HG03159 (cell line): ENCODE measurements around the gene GRHL1.
"Not testable (repeated sequence)": the region's sequence is repeated elsewhere in the genome, so short reads cannot be mapped to it uniquely, and the experiment has no call there.

Experiments used
- ATAC-seq: cut with Tn5 transposase; IDR thresholded peaks from one replicate; pipeline ENCODE4 v1.9.1; 2021; ENCODE audit warnings: mild to moderate bottlenecking, moderate library complexity; ENCODE audit not compliant: unreplicated experiment

The GRHL1 gene

DNA sequence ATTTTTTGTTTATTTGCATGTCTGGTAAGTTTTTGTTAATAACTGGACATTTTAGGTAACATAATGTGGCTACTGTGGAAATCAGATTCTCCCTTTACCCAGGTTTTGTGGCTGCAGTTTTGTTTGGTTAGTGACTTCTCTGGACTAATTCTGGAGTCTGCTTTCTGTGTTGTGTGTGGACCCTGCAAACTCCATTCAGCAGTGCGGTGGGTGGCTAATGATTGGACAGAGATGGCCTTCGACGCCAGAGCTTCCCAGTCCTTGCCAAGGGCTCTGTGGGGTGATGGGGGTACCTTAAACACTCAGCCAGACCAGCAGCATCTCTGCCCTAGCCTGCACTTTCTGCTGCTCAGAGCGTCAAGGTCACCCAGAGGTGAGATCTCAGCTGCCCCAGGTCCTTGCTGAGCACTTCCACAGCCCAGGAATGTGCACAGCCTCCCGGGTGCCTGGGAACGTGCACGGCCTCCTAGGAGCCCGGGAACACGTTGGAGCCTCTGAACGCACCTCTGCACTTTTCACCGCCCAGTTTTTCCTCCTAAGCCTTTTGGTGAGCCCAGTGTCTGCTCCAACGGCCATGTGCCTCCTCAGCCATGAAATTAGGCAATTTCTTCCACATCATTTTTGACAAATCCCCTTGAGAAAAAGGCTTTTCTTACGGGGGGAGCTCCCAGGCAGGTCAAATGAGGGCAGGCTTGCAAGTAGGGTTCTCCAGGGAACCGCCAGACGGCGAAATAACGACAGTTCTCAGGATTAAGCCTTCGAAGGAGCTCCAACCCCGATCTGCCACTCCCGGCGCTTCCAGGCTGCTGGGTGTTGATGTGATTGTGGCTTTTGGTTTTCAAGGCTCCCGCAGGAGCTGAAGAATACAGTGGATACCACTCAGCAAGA is 56.7 kb downstream of the GRHL1 start:
- ATAC-seq: no peak

DNA sequence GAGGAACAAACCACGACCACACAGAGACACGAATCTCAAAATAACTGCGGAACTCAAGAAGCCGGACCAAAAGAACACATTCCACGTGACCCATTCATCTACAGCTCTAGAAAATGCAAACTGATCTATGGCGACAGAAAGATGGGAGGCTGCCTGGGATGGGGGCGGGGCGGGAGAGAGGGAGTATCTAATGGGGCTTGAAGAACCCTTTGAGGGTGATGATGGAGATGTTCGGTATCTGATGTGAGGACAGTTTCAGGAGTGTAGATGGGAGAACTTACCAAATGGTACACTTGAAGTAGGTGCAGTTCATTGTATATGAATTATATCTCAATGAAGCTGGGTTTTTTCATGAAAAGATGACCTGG is 57.3 kb downstream of the GRHL1 start:
- no peak for ATAC-seq

DNA sequence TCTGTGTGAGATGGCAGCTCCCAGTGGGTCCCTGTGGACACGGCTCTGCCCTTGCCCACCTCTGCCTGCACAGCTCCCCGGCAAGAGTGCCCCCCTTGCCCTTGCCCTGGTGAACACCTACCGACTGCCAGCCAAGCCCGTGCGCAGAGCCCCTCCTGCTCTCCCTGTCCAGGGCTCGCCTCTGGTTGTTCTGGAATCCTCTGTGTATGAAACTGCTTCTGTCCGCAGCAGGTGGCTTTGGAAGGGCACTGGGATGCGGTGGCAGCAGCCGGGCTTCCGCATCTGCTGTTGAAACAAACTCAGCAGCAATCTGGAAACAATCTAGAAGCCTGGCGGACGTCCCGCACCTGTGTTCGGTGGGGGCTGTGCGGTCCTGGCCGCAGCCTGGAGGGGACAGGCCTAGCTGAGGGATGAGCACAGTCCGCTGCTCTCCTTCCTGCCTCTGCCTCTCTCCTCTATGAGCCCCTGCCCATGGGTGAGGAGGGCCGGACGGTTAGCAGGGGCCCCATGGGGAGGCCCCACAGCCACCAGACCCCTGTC is 57.8 kb downstream of the GRHL1 start:
- ATAC-seq: no peak

DNA sequence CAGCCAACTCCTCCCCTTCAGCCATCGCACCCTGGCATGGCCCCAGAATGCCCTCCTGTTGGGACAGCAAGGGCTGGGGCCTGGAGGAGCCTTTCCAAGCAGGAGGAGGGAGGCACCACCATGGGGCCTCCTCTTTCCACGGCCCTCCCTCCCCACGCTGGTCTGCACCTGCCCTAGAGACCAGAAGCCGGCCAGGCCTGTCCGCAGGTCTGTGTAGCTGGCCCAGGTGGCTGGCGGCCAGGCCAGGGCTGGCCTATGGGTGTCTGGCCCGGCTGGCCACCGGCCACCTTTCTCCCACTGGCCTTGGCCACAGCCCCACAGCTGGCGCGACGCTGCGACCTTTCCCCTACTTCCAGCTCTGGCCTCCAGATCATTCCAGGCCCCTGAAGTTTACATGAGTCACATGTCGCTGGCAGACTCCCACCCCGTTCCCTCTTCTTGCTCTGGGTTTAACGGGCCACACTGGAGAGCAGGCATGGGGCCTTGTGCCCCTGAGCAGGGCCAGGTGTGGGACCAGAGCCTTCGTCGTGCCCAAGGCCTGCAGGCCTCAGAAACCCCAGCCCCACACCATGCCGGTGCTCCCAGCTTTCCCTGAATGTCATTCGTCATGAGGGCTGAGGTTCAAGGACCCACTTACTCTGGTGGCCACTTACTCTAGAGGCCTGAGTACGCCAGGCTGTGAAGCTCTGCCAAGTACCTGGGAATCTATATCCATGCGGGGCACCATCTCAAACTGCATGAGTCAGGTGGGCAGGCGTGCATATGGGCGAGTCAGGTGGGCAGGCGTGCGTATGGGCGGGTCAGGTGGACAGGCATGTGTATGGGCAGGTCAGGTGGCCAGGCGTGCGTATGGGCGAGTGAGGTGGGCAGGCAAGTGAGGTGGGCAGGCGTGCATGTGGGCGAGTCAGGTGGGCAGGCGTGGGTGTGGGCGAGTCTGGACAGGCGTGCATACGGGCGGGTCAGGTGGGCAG is 58.6 kb downstream of the GRHL1 start:
- no peak for ATAC-seq

DNA sequence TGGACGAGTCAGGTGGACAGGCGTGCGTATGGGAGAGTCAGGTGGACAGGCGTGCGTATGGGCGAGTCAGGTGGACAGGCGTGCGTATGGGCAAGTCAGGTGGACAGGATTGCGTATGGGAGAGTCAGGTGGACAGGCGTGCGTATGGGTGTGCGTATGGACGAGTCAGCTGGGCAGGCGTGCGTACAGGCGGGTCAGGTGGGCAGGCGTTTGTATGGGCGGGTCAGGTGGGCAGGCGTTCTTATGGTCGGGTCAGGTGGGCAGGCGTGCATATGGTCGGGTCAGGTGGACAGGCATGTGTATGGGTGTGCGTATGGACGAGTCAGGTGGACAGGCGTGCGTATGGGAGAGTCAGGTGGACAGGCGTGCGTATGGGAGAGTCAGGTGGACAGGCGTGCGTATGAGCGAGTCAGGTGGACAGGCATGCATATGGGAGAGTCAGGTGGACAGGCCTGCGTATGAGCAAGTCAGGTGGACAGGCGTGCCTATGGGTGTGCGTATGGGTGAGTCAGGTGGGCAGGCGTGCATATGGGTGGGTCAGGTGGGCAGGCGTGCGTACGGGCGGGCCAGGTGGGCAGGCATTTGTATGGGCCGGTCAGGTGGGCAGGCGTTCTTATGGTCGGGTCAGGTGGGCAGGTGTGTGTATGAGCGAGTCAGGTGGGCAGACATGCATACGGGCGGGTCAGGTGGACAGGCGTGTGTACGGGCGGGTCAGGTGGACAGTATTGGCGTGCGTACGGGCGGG is 59.5 kb downstream of the GRHL1 start:
- ATAC-seq: not testable (repeated sequence)

DNA sequence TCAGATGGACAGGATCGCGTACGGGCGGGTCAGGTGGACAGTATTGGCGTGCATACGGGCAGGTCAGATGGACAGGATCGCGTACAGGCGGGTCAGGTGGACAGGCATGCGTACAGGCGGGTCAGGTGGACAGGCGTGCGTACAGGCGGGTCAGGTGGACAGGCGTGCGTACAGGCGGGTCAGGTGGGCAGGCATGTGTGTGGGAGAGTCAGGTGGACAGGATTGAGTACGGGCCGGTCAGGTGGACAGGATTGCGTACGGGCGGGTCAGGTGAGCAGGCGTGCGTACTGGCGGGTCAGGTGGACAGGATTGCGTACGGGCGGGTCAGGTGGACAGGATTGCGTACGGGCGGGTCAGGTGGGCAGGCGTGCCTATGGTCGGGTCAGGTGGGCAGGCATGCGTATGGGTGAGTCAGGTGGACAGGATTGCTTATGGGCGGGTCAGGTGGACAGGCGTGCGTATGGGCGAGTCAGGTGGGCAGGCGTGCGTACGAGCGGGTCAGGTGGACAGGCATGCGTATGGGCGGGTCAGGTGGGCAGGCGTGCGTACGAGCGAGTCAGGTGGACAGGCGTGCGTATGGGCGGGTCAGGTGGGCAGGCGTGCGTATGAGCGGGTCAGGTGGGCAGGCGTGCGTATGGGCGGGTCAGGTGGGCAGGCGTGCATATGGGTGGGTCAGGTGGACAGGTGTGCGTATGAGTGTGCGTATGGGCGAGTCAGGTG is 60.3 kb downstream of the GRHL1 start:
- not testable (repeated sequence) for ATAC-seq

DNA sequence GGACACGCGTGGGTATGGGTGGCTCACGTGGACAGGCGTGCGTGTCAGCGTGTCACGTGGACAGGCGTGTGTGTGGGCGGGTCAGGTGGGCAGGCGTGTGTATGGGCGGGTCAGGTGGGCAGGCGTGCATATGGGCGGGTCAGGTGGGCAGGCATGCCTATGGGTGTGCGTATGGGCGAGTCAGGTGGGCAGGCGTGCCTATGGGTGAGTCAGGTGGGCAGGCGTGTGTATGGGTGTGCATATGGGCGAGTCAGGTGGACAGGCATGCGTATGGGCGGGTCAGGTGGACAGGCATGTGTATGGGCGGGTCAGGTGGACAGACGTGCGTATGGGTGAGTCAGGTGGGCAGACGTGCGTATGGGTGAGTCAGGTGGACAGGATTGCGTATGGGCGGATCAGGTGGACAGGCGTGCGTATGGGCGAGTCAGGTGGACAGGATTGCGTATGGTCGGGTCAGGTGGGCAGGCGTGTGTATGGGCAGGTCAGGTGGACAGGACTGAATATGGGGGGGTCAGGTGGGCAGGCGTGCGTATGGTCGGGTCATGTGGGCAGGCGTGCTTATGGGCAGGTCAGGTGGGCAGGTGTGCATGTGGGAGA is 61.0 kb downstream of the GRHL1 start:
- not testable (repeated sequence) for ATAC-seq

DNA sequence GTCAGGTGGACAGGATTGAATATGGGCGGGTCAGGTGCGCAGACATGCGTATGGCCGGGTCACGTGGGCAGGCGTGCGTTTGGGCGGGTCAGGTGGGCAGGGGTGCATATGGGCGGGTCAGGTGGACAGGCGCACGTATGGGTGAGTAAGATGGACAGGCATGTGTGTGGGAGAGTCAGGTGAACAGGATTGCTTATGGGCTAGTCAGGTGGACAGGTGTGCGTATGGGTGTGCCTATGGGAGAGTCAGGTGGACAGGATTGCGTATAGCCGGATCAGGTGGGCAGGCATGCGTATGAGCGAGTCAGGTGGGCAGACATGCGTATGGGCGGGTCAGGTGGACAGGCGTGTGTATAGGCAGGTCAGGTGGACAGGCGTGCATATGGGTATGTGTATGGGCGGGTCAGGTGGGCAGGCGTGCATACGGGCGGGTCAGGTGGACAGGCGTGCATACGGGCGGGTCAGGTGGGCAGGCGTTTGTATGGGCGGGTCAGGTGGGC is 61.5 kb downstream of the GRHL1 start:
- ATAC-seq: no peak

DNA sequence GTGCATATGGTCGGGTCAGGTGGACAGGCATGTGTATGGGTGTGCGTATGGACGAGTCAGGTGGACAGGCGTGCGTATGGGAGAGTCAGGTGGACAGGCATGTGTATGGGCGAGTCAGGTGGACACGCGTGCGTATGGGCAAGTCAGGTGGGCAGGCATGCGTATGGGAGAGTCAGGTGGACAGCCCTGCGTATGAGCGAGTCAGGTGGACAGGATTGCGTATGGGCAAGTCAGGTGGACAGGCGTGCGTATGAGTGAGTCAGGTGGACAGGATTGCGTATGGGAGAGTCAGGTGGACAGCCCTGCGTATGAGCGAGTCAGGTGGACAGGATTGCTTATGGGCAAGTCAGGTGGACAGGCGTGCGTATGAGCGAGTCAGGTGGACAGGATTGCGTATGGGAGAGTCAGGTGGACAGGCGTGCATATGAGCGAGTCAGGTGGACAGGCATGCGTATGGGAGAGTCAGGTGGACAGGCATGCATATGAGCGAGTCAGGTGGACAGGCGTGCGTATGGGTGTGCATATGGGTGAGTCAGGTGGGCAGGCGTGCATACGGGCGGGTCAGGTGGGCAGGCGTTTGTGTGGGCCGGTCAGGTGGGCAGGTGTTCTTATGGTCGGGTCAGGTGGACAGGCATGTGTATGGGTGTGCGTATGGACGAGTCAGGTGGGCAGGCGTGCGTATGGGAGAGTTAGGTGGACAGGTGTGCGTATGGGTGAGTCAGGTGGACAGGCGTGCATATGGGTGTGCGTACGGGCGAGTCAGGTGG is 62.3 kb downstream of the GRHL1 start:
- ATAC-seq: not testable (repeated sequence)

DNA sequence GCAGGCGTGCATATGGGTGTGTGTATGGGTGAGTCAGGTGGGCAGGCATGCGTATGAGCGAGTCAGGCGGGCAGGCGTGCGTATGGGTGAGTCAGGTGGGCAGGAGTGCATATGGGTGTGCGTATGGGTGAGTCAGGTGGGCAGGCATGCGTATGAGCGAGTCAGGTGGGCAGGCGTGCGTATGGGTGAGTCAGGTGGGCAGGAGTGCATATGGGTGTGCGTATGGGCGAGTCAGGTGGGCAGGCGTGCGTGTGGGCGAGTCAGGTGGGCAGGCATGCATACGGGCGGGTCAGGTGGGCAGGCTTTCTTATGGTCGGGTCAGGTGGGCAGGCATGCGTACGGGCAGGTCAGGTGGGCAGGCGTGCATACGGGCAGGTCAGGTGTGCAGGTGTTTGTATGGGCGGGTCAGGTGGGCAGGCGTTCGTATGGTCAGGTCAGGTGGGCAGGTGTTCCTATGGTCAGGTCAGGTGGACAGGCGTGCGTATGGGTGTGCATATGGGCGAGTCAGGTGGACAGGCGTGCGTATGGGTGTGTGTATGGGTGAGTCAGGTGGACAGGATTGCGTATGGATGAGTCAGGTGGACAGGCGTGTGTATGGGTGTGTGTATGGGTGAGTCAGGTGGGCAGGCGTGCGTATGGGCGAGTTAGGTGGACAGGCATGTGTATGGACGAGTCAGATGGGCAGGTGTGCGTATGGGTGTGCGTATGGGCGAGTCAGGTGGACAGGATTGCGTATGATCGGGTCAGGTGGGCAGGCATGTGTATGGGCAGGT is 63.1 kb downstream of the GRHL1 start:
- no peak for ATAC-seq

DNA sequence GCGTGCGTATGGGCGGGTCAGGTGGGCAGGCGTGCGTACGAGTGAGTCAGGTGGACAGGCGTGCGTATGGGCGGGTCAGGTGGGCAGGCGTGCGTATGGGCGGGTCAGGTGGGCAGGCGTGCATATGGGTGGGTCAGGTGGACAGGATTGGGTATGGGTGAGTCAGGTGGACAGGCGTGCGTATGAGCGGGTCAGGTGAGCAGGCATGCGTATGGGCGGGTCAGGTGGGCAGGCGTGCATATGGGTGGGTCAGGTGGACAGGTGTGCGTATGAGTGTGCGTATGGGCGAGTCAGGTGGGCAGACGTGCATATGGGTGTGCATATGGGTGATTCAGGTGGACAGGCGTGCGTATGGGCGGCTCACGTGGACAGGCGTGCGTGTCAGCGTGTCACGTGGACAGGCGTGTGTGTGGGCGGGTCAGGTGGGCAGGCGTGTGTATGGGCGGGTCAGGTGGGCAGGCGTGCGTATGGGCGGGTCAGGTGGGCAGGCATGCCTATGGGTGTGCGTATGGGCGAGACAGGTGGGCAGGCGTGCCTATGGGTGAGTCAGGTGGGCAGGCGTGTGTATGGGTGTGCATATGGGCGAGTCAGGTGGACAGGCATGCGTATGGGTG is 64.0 kb downstream of the GRHL1 start:
- not testable (repeated sequence) for ATAC-seq

DNA sequence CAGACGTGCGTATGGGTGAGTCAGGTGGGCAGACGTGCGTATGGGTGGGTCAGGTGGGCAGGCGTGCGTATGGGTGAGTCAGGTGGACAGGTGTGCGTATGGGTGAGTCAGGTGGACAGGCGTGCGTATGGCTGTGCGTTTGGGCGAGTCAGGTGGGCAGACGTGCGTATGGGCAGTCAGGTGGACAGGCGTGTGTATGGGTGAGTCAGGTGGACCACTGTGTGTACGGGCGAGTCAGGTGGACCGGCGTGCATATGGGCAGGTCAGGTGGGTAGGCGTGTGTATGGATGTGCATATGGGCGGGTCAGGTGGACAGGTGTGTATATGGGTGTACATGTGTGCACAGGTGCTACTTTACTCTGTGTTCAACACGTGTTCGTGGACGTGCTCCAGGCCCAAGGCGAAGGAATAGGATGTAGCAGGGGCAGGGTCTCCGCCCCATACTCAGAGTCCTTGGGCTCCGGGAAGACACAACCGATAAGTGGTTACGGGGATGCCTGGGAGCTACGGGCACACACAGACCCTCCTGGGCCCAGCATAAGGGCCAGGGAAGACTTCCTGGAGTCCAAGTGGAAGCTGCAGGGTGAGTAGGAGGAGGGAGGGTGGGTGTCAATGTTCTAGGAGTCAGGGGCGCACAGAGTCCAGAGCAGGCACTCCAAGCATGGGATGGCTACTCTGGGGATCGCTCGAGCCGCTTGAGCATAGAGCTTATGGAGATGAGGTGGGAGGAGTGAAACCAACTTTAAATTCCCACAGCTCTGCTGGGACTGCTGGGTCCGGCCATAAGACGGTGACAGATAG is 64.7 kb downstream of the GRHL1 start:
- no peak for ATAC-seq

DNA sequence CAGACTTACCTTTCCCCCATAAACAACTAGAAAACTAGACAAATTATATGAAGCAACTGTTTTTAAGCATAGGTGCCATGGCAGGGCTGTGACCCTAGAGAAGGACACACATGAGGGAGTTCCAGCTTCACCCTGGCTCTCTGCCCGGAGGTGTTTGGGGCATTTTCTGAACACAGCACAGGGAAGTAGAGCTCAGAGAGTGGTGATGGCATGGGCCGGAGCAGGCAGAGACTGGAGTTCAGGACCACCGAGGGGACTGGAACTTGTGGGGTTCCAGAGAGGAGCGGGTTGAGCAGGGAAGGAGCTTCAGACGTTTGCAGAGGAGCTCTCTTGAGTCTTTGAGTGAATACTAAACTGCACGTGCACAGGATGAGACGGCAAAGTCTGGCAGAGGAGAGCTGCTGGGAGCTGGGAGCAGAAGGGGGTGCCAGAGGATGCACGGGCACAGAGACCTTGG is 65.3 kb downstream of the GRHL1 start:
- ATAC-seq: no peak

DNA sequence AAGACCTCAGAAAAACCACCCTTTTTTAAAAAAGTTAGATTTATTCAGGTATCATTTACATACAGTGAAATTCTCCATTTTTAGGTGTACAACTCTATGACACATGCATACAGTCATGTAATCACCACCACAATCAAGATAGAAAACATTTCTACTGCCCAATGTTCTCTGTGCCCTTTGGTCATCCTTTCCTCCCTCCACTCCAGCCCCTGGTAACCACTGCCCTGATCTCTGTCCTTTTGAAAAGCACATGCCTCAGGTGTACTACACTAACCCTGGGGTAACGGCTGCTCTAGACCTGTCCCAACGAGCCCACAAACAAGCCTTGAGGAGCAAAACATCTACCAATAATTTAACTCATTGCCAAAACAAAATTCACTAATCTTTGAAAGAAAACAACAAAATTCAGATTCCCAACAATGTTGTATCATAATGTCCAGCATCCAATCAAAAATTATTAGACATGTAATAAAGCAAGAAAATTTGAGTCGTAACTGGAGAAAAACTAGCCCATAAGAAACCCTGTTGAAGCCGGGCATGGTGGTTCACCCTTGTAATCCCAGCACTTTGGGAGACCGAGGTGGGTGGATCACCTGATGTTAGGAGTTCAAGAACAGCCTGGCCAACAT is 65.9 kb downstream of the GRHL1 start:
- ATAC-seq: no peak

DNA sequence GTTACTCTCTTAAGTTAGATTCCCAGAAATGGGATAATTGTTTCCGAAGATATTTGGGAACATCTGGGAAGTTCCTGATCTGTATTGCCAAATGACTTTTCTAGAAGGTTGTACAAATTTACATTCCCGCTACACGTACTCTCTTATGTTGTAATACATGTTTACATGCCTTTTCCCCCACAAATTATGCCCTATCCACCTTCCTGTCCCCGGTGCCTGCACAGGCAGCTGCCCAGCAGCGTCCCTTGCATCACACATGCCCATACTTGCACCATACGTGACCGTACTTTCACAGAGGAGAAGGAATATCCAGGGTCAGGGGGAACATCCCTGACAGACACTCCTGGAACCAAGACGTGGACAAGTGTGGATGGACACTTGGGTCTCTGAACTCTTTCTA is 67.7 kb downstream of the GRHL1 start:
- ATAC-seq: no peak
